Gastrocnemius medialis (tissue), 4 donors: ENCODE measurements around the gene CDK1.

Experiments
- CTCF ChIP-seq, 5 experiments: fragments of 450-650 bp in 3 of 5; fragments of 200-600 bp in 2 of 5; sonication (generic) in 2 of 5; IDR thresholded peaks in 4 of 5; conservative IDR thresholded peaks in 1 of 5; 1 replicate in 4 of 5; 2 replicates in 1 of 5; pipeline ENCODE4 v1.5.1; 2016 to 2019; ENCODE audit warnings: antibody characterized with exemption in 5 of 5, mild to moderate bottlenecking in 3 of 5, moderate library complexity in 3 of 5
- POLR2A ChIP-seq, 2 donors: fragments of 450-650 bp; IDR thresholded peaks; one replicate each; pipeline ENCODE4 v1.6.1; 2017; ENCODE audit warnings: antibody characterized with exemption in 2 of 2, mild to moderate bottlenecking in 2 of 2, moderate library complexity in 2 of 2

- TF ChIP-seq CTCF (IDR thresholded peaks at IDR 0.05 in 4 of 5, conservative IDR thresholded peaks at IDR 0.05 in 1 of 5) (no peak), POLR2A (IDR thresholded peaks at IDR 0.05) (no peak)
These were observed 40.0 kb downstream of the CDK1 start for GRCh38 chr10:60818134-60818770.
